22Rv1 (cell line): ENCODE results near the gene FAM131A.

Experiments
- H3K27ac ChIP-seq: fragments of 450-650 bp; 2 replicates; pipeline ENCODE4 v1.5.1; 2017
- ZFX ChIP-seq: fragments of 450-650 bp; IDR thresholded peaks from 2 replicates; pipeline ENCODE4 v1.6.1; 2017; ENCODE audit warnings: antibody characterized with exemption, borderline replicate concordance
- TF ChIP-seq, protein P1 (sequence below): fragments of 450-650 bp; IDR thresholded peaks from 2 replicates; pipeline ENCODE4 v1.5.1; 2017; ENCODE audit warnings: mild to moderate bottlenecking

FAM131A gene

GRCh38 chr3:184327171-184327570 is 10.2 kb upstream of the FAM131A start:
- no peak overlapping the region for H3K27ac ChIP-seq
- no peak for TF ChIP-seq ZFX
- TF ChIP-seq, protein P1, sequence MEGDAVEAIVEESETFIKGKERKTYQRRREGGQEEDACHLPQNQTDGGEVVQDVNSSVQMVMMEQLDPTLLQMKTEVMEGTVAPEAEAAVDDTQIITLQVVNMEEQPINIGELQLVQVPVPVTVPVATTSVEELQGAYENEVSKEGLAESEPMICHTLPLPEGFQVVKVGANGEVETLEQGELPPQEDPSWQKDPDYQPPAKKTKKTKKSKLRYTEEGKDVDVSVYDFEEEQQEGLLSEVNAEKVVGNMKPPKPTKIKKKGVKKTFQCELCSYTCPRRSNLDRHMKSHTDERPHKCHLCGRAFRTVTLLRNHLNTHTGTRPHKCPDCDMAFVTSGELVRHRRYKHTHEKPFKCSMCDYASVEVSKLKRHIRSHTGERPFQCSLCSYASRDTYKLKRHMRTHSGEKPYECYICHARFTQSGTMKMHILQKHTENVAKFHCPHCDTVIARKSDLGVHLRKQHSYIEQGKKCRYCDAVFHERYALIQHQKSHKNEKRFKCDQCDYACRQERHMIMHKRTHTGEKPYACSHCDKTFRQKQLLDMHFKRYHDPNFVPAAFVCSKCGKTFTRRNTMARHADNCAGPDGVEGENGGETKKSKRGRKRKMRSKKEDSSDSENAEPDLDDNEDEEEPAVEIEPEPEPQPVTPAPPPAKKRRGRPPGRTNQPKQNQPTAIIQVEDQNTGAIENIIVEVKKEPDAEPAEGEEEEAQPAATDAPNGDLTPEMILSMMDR, result no peak

GRCh38 chr3:184328516-184328915 is 8.9 kb upstream of the FAM131A start:
- H3K27ac ChIP-seq, result no peak overlapping the region
- TF ChIP-seq, protein P1, result no peak
- TF ChIP-seq ZFX, result no peak

DNA sequence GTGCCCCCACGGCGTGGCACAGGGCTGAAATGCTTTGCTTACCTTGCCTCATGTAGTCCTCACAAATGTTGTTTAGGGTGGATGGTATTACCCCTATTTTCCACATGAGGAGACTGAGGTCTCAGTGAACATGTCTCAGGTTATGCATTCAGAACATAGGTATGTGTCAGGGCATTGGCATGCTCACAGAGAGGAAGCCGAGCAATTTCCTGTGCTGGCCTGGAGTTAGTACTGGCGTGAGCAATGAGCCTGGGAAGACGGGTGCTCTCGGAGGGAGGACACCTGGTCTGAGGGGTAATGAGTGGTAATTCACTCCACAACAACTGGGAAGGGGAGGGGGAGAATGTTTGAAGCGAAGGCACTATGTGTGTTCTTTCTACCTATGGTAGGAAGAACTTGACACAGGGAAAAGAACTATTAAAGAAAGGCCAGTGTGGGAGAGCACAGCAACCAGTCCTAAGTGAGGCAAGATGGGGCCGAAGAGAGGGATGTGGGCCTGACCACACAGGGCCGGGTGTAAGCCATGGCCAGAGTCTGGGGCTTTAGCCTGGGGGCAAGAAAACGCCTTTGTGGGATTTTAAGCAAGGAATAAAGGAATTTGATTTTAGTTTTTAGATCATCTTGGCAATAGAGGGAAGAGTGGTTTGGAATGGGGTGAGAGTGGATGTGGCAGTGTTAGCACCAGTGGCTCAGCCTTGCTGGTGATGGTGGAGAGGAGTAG is 4.9 kb upstream of the FAM131A start:
- H3K27ac ChIP-seq, result no peak overlapping the region; the same call in 1 of the 2 replicates
- TF ChIP-seq, protein P1, result no peak
- no peak for TF ChIP-seq ZFX

- H3K27ac ChIP-seq, result peak overlapping the region; percentile 90; the same call in 1 of the 2 replicates
- TF ChIP-seq, protein P1, result no peak
- TF ChIP-seq ZFX, result no peak
Measured at GRCh38 chr3:184333190-184333589, 4.2 kb upstream of the FAM131A start.

DNA sequence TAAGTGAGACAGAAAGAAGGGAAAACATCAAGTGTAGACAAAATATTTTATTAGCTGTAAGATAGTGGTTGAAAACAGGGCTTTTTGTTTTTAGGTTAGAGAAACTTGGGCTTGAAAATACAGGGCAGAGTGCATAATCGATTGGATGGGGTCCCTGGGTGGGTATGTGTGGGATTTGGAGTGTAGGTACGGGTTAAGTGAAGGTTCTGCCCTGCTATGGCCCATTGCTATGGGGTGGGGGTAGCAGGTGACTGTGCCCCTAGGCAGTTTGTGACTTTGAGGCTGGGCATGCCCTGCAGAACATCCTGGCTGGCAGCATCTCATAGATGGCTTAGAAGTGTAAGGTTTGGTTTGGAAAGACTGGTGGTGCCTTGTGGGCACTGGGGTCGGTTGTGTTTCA is 3.7 kb upstream of the FAM131A start:
- H3K27ac ChIP-seq, result peak overlapping the region; percentile 90; the same call in 1 of the 2 replicates
- no peak for TF ChIP-seq ZFX
- TF ChIP-seq, protein P1, result no peak

DNA sequence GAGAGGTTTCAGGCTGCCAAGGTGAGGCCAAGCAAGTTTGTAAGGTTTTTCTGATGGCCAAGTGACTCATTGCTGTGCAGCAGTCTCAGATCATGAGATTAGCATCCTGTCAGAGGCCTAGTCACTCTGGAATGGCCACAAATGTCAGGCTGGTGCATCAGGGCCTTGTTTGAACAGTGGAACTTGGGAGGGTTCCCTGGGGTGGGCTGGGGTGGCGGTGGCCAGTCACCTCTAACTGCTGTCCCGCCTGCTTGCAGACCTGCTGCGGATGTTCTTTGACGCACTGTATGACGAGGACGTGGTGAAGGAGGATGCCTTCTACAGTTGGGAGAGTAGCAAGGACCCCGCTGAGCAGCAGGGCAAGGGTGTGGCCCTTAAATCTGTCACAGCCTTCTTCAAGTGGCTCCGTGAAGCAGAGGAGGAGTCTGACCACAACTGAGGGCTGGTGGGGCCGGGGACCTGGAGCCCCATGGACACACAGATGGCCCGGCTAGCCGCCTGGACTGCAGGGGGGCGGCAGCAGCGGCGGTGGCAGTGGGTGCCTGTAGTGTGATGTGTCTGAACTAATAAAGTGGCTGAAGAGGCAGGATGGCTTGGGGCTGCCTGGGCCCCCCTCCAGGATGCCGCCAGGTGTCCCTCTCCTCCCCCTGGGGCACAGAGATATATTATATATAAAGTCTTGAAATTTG is 2.8 kb upstream of the FAM131A start:
- TF ChIP-seq, protein P1, result no peak
- TF ChIP-seq ZFX, result no peak
- peak overlapping the region; percentile 90 for H3K27ac ChIP-seq

DNA sequence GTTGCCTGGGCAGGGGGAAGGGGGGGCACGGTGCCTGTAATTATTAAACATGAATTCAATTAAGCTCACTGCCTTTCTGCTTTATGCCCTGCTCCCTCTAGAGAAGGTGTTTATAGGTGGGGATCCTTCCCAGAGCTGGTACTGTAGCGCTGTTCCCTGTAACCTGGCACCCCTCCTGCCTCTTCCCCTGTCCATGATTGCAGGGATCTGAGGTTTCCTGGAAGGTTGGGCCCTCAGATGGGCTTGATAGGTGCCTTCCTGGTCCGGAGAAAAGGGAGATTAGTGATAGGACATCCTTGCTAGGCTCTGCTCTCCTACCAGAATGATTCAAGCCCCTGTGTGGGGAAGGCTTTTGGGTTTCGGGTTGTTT is 2.1 kb upstream of the FAM131A start:
- H3K27ac ChIP-seq, result peak overlapping the region; percentile 90
- TF ChIP-seq ZFX, result no peak
